Activated naive CD4-positive, alpha-beta T cell treated with anti-CD3 and anti-CD28 coated beads, Interleukin-2, amount 10 ng/mL, durations not matched to agents 7 days and 5 days (primary cell): ENCODE data around the gene TSPEAR.
"Not testable (repeated sequence)": the region's sequence is repeated elsewhere in the genome, so short reads cannot be mapped to it uniquely, and the experiment has no call there.

ENCODE experiments used
- CTCF ChIA-PET: fragments of 350-600 bp; sonication (Branson Sonifier 250); formaldehyde crosslinking; loops from one replicate; lab custom pipeline; 2021; ENCODE audit warnings: antibody characterized with exemption; lab: Charles Lee
- DNase-seq: peaks from one replicate; pipeline ENCODE4 v3.0.0-alpha.2; 2020
- H3K27ac Mint-ChIP-seq: one replicate; pipeline ENCODE4 v1.8.0; 2021; ENCODE audit warnings: mild to moderate bottlenecking, moderate library complexity, mixed read lengths
- H3K27me3 Mint-ChIP-seq: one replicate; pipeline ENCODE4 v1.8.0; 2021; ENCODE audit warnings: mild to moderate bottlenecking, mixed read lengths
- H3K36me3 Mint-ChIP-seq: one replicate; pipeline ENCODE4 v1.8.0; 2021; ENCODE audit warnings: mixed read lengths
- H3K4me1 Mint-ChIP-seq: one replicate; pipeline ENCODE4 v1.8.0; 2021; ENCODE audit warnings: mixed read lengths
- H3K4me3 Mint-ChIP-seq: one replicate; pipeline ENCODE4 v1.8.0; 2021; ENCODE audit warnings: mild to moderate bottlenecking, moderate library complexity, mixed read lengths
- H3K9me3 Mint-ChIP-seq: one replicate; pipeline ENCODE4 v1.8.0; 2021; ENCODE audit warnings: mixed read lengths

The TSPEAR gene

GRCh38 chr21:44697811-44698734 is 13.3 kb downstream of the TSPEAR start:
- no peak overlapping the region for H3K27ac Mint-ChIP-seq
- peaks cover 3% of the 10 kb centered on the region for H3K9me3 Mint-ChIP-seq
- CTCF ChIA-PET, result interaction anchor here (1.7 kb wide), 1 partner anchor 188 kb away, joined by 4 read pairs; no protein-coding TSS in a partner anchor
- peaks cover 3% of the 10 kb centered on the region for H3K4me1 Mint-ChIP-seq
- H3K36me3 Mint-ChIP-seq, result no peaks in the 10 kb centered on the region
- DNase-seq, result no peak
- no peak overlapping the region for H3K4me3 Mint-ChIP-seq
- peaks cover 84% of the 10 kb centered on the region for H3K27me3 Mint-ChIP-seq

- peaks cover 10% of the 10 kb centered on the region for H3K9me3 Mint-ChIP-seq
Measured at GRCh38 chr21:44697172-44697810, 14.1 kb downstream of the TSPEAR start, which contains the start of gene KRTAP10-12. Gene KRTAP10-12 (plus strand): TSS chr21:44697172. CDS start chr21:44697202, 30 bp downstream.

GRCh38 chr21:44696572-44696971 is 14.8 kb downstream of the TSPEAR start:
- peaks cover 69% of the 10 kb centered on the region for H3K27me3 Mint-ChIP-seq
- H3K27ac Mint-ChIP-seq, result no peak overlapping the region
- CTCF ChIA-PET, result interaction anchor here (1.4 kb wide), 1 partner anchor 97 kb away, joined by 3 read pairs; no protein-coding TSS in a partner anchor
- H3K36me3 Mint-ChIP-seq, result no peaks in the 10 kb centered on the region
- no peak for DNase-seq
- H3K9me3 Mint-ChIP-seq, result peaks cover 10% of the 10 kb centered on the region
- H3K4me3 Mint-ChIP-seq, result no peak overlapping the region
- H3K4me1 Mint-ChIP-seq, result peaks cover 3% of the 10 kb centered on the region

More at GRCh38 chr21:44697172-44697810, 14.1 kb downstream of the TSPEAR start, which contains the start of gene KRTAP10-12:
- H3K36me3 Mint-ChIP-seq, H3K27ac Mint-ChIP-seq, H3K4me1 Mint-ChIP-seq, H3K4me3 Mint-ChIP-seq, DNase-seq: not testable (repeated sequence)
- H3K27me3 Mint-ChIP-seq, result peaks cover 76% of the 10 kb centered on the region
- CTCF ChIA-PET, result interaction anchor here (1.4 kb wide), 1 partner anchor 96 kb away, joined by 3 read pairs; no protein-coding TSS in a partner anchor

GRCh38 chr21:44695641-44696040 is 15.7 kb downstream of the TSPEAR start:
- Mint-ChIP-seq H3K27me3 (peaks cover 64% of the 10 kb centered on the region), H3K36me3 (no peaks in the 10 kb centered on the region), H3K27ac (no peak overlapping the region), H3K4me3 (no peak overlapping the region), H3K9me3 (peaks cover 10% of the 10 kb centered on the region), H3K4me1 (peaks cover 3% of the 10 kb centered on the region)
- no peak for DNase-seq
- CTCF ChIA-PET, result no interaction called here

- Mint-ChIP-seq H3K4me3 (no peak overlapping the region), H3K27me3 (peaks cover 63% of the 10 kb centered on the region)
Measured at GRCh38 chr21:44695184-44695583, 16.2 kb downstream of the TSPEAR start.

GRCh38 chr21:44694776-44695175 is 16.6 kb downstream of the TSPEAR start:
- H3K27me3 Mint-ChIP-seq, result peaks cover 63% of the 10 kb centered on the region
- H3K4me3 Mint-ChIP-seq, result no peak overlapping the region
- no peaks in the 10 kb centered on the region for H3K36me3 Mint-ChIP-seq
- DNase-seq, result no peak
- peaks cover 10% of the 10 kb centered on the region for H3K9me3 Mint-ChIP-seq
- CTCF ChIA-PET, result interaction anchor here (0.9 kb wide), 1 partner anchor 48 kb away, joined by 3 read pairs; no protein-coding TSS in a partner anchor
- peaks cover 3% of the 10 kb centered on the region for H3K4me1 Mint-ChIP-seq
- no peak overlapping the region for H3K27ac Mint-ChIP-seq

More at GRCh38 chr21:44695184-44695583, 16.2 kb downstream of the TSPEAR start:
- Mint-ChIP-seq H3K27ac (no peak overlapping the region), H3K4me1 (peaks cover 3% of the 10 kb centered on the region), H3K36me3 (no peaks in the 10 kb centered on the region), H3K9me3 (peaks cover 10% of the 10 kb centered on the region)
- CTCF ChIA-PET, result no interaction called here
- no peak for DNase-seq

GRCh38 chr21:44692798-44693512 is 18.4 kb downstream of the TSPEAR start:
- CTCF ChIA-PET, result no interaction called here
- no peak for DNase-seq
- Mint-ChIP-seq H3K27me3 (peaks cover 57% of the 10 kb centered on the region), H3K4me1 (peaks cover 3% of the 10 kb centered on the region), H3K27ac (no peak overlapping the region), H3K4me3 (no peak overlapping the region), H3K36me3 (no peaks in the 10 kb centered on the region), H3K9me3 (peaks cover 10% of the 10 kb centered on the region)

- H3K27ac Mint-ChIP-seq, result no peak overlapping the region
- H3K36me3 Mint-ChIP-seq, result no peaks in the 10 kb centered on the region
- no peak for DNase-seq
- peaks cover 57% of the 10 kb centered on the region for H3K27me3 Mint-ChIP-seq
- H3K4me1 Mint-ChIP-seq, result peaks cover 4% of the 10 kb centered on the region
- H3K4me3 Mint-ChIP-seq, result no peak overlapping the region
- H3K9me3 Mint-ChIP-seq, result peaks cover 10% of the 10 kb centered on the region
- CTCF ChIA-PET, result no interaction called here
Measured at GRCh38 chr21:44691686-44692085, 19.7 kb downstream of the TSPEAR start.

GRCh38 chr21:44689740-44690139 is 21.6 kb downstream of the TSPEAR start:
- peaks cover 10% of the 10 kb centered on the region for H3K9me3 Mint-ChIP-seq
- DNase-seq, H3K36me3 Mint-ChIP-seq, H3K27ac Mint-ChIP-seq, CTCF ChIA-PET, H3K4me3 Mint-ChIP-seq: not testable (repeated sequence)
- peaks cover 10% of the 10 kb centered on the region for H3K4me1 Mint-ChIP-seq
- H3K27me3 Mint-ChIP-seq, result peaks cover 42% of the 10 kb centered on the region

- H3K9me3 Mint-ChIP-seq, result peaks cover 4% of the 10 kb centered on the region
- CTCF ChIA-PET, result no interaction called here
- no peak for DNase-seq
- no peak overlapping the region for H3K27ac Mint-ChIP-seq
- no peak overlapping the region for H3K4me3 Mint-ChIP-seq
- peaks cover 7% of the 10 kb centered on the region for H3K4me1 Mint-ChIP-seq
- peaks cover 46% of the 10 kb centered on the region for H3K27me3 Mint-ChIP-seq
- H3K36me3 Mint-ChIP-seq, result no peaks in the 10 kb centered on the region
Measured at GRCh38 chr21:44687671-44688070, 23.7 kb downstream of the TSPEAR start.

GRCh38 chr21:44686843-44687561 is 24.4 kb downstream of the TSPEAR start:
- Mint-ChIP-seq H3K27ac (no peak overlapping the region), H3K36me3 (no peaks in the 10 kb centered on the region), H3K4me3 (no peak overlapping the region), H3K27me3 (peaks cover 49% of the 10 kb centered on the region), H3K4me1 (peaks cover 7% of the 10 kb centered on the region), H3K9me3 (no peaks in the 10 kb centered on the region)
- CTCF ChIA-PET, result no interaction called here
- DNase-seq, result no peak

GRCh38 chr21:44686000-44686781 is 25.2 kb downstream of the TSPEAR start:
- Mint-ChIP-seq H3K4me1 (peaks cover 7% of the 10 kb centered on the region), H3K9me3 (no peaks in the 10 kb centered on the region), H3K36me3 (no peaks in the 10 kb centered on the region), H3K27ac (no peak overlapping the region), H3K4me3 (no peak overlapping the region), H3K27me3 (peaks cover 53% of the 10 kb centered on the region)
- CTCF ChIA-PET, result no interaction called here
- DNase-seq, result no peak

GRCh38 chr21:44685050-44685449 is 26.3 kb downstream of the TSPEAR start:
- peaks cover 43% of the 10 kb centered on the region for H3K27me3 Mint-ChIP-seq
- H3K36me3 Mint-ChIP-seq, H3K9me3 Mint-ChIP-seq, DNase-seq, H3K27ac Mint-ChIP-seq, H3K4me1 Mint-ChIP-seq, CTCF ChIA-PET, H3K4me3 Mint-ChIP-seq: not testable (repeated sequence)
